Measurements from ENCODE around the gene BAHCC1. TPM values are rescaled to one million over a fixed set of nuclear protein-coding genes. Genes with fewer than 3 reads are reported as not detected.

The BAHCC1 gene
- total and polyA plus RNA-seq, 9 of the 15 experiments (the other 6 are each of a cell fraction or from before 2014, with no cell fraction given), result 0.14 to 26.9 (median 5.0) TPM

DNA sequence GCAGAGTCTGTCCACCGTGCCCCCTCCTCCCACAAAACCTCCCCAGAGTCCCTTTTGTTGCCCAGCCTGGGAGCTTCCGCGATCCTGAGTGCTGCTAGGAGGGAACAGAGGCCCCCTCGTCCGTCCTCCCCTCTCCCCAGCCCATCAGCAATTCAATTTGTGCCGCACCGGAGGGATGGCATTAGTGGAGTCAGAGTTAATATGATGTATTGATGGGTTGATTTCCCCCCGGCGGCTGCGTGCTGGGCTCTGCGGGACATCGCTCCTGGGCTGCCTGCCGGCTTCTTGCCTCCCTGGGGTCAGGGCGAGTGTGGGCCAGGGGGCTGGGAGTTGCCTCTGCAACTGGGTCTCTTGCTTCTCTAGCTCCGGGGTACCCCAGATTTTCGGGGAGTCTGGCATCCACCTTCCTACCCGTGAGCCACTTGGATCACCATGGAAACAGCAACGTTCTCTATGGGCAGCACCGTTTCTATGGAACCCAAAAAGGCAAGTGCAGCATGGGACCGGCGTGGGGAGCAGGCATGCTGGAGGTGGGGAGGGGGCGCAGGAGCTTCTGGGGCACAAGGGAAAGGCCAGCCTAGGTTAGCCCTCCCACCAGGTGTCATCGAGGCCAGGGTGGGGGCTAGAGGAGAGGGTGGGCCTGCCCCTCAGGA lies 42.9 kb downstream of the BAHCC1 start:
- BruUV-seq (replicated peaks), result no TSS peak
- Histone ChIP-seq H3K4me1 (replicated peaks in 1 of 2; ENCODE audit: control insufficient read depth in 2 of 2, insufficient read depth in 2 of 2, low read length in 2 of 2) (peaks cover 0 to 87% of the 10 kb centered on the region in 2 experiments; a peak in 2 of 5 replicates), H3K4me3 (no peak overlapping the region), H3K9me3 (replicated peaks; ENCODE audit: control insufficient read depth, insufficient read depth, low read depth, low read length) (no peaks in the 10 kb centered on the region), H4K20me1 (replicated peaks; ENCODE audit: control insufficient read depth, insufficient read depth, low read length) (no peaks in the 10 kb centered on the region; the same call in 1 of the 2 replicates), H3K9me1 (ENCODE audit: control insufficient read depth, insufficient read depth, low read length) (no peaks in the 10 kb centered on the region), H3K4me2 (ENCODE audit: insufficient read depth, low read length) (no peak overlapping the region), H3K36me3 (ENCODE audit: control insufficient read depth, insufficient read depth, low read length) (no peaks in the 10 kb centered on the region), H3K27me3 (ENCODE audit: control insufficient read depth in 2 of 2, insufficient read depth in 2 of 2, low read length in 2 of 2) (no peaks in the 10 kb centered on the region), H2AFZ (ENCODE audit: low read depth, low read length) (no peak overlapping the region), H3K27ac (ENCODE audit: extremely low read depth, low read depth, low read length) (no peak overlapping the region), H3K79me2 (ENCODE audit: control insufficient read depth, insufficient read depth, low read length) (no peaks in the 10 kb centered on the region), H3K9ac (ENCODE audit: insufficient read depth in 1 of 2, low read depth in 2 of 2, low read length in 2 of 2) (peak overlapping the region in 1 of 2 experiments; percentile 2; a peak in 1 of 4 replicates)
- ATAC-seq (no peak), DNase-seq (ENCODE audit: extremely low read depth in 1 of 4, low spot score in 3 of 4) (no peak), FAIRE-seq (no peak)
- intact Hi-C loops (cut with micrococcal nuclease), result no loop called here
- in situ Hi-C loops (cut with MboI), result no loop called here
- CTCF ChIA-PET (ENCODE audit: low intra/inter-chr PET ratio), result no interaction called here
- WGBS (ENCODE audit: insufficient coverage, low coverage, missing lambda C conversion rate), result 59% methylated on average over 15 of the region's 23 CpGs
- POLR2A ChIA-PET, result interaction anchor here (0.6 to 0.9 kb wide), 3 partner anchors 16 to 143 kb away, joined by 3 to 4 read pairs (median 3); partner anchors contain the start of gene SLC38A10
- TF ChIP-seq MYBL2 (IDR thresholded peaks at IDR 0.05; ENCODE audit: low read depth) (no peak), MYBL2 (CRISPR knock-in tag; IDR thresholded peaks at IDR 0.05; ENCODE audit: borderline replicate concordance) (no peak), NFRKB (IDR thresholded peaks at IDR 0.05; ENCODE audit: low read depth) (no peak), PHF8 (IDR thresholded peaks at IDR 0.05; ENCODE audit: borderline replicate concordance, low read length) (no peak), RFX1 (IDR thresholded peaks at IDR 0.05) (peak; percentile 69; the same call in 1 of the 2 replicates), FOXJ2 (tag; IDR thresholded peaks at IDR 0.05) (no peak), KDM5B (IDR thresholded peaks at IDR 0.05; ENCODE audit: insufficient replicate concordance, low read depth, low read length) (no peak), SETDB1 (IDR thresholded peaks at IDR 0.05; ENCODE audit: low read length) (no peak), CBX8 (IDR thresholded peaks at IDR 0.05; ENCODE audit: borderline replicate concordance, extremely low read depth, low read depth, low read length, poor library complexity, severe bottlenecking) (no peak)
